ENCODE results near the gene KAZN.

DNA sequence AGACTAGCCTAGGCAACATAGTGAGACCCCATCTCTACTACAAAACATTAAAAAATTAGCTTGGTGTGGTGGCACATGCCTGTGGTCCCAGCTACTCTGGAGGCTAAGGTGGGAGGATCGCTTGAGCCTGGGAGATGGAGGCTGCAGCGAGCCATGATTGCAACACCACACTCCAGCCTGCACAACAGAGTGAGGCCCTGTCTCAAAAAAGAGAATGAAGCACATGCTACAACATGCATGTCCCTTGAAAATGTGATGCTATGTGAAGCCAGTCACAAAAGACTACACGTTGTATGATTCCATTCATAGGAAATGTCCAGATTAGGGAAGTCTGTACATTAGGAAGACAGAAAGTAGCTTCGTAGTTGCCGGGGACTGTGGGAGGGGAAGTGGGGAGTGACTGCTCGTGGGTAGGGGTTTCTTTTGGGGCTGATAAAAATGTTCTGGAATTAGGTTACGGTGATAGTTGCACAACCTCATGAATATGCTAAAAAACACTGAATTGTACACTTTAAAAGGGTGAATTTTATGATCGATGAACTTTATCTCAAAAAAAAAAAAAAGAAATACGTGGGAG is 202.1 kb downstream of the KAZN start:
- TF ChIP-seq EP300 (IDR thresholded peaks at IDR 0.05; ENCODE audit: borderline replicate concordance in 1 of 2, low read depth in 1 of 2, low read length in 1 of 2): no peak
- no peak for TF ChIP-seq ELF1 (IDR thresholded peaks at IDR 0.05)
- TF ChIP-seq TAF1 (IDR thresholded peaks at IDR 0.05; ENCODE audit: borderline replicate concordance, low read depth, low read length): no peak
- TF ChIP-seq FOXM1 (IDR thresholded peaks at IDR 0.05; ENCODE audit: low read depth): no peak
